HFFc6 (cell line): Measurements from ENCODE around the gene RAP1GAP2. TPM values are rescaled to one million over a fixed set of nuclear protein-coding genes. Genes with fewer than 3 reads are reported as not detected.
A peak's percentile ranks its signal among the peaks of the same experiment; 100 is the strongest.
"Not testable (repeated sequence)": the region's sequence is repeated elsewhere in the genome, so short reads cannot be mapped to it uniquely, and the experiment has no call there.

Experiments
- DNase-seq: peaks from one replicate; pipeline ENCODE4 v3.0.0-alpha.2; 2018
- H3K27ac Mint-ChIP-seq: 2 replicates; pipeline ENCODE4 v1.8.0; 2020; ENCODE audit warnings: mild to moderate bottlenecking, mixed read lengths
- H3K27me3 Mint-ChIP-seq: 2 replicates; pipeline ENCODE4 v1.8.0; 2021; ENCODE audit warnings: mild to moderate bottlenecking, moderate library complexity, mixed read lengths; ENCODE audit not compliant: insufficient read depth
- H3K36me3 Mint-ChIP-seq: 2 replicates; pipeline ENCODE4 v1.8.0; 2021; ENCODE audit warnings: low read depth, mixed read lengths
- H3K4me1 Mint-ChIP-seq: 2 replicates; pipeline ENCODE4 v1.8.0; 2020; ENCODE audit warnings: low read depth, mixed read lengths
- H3K4me3 Mint-ChIP-seq: 2 replicates; pipeline ENCODE4 v1.8.0; 2020; ENCODE audit warnings: mild to moderate bottlenecking, moderate library complexity, mixed read lengths
- H3K9me3 Mint-ChIP-seq: 2 replicates; pipeline ENCODE4 v1.8.0; 2020; ENCODE audit warnings: mild to moderate bottlenecking, mixed read lengths
- total RNA-seq, 6 experiments: library from RNA; stranded (reverse); fragmentation: NEBNext Ultra II Directional; extraction: Animal tissue kit (Norgen Biotek cat#: 25700); gene quantifications; 2 replicates in 1 of 6; 3 replicates in 5 of 6; pipeline ENCODE4 v1.2.3, GENCODE V29; 2021
- TF ChIP-seq, protein P1 (sequence below): fragments of 200-600 bp; sonication (generic); IDR thresholded peaks from 2 replicates; pipeline ENCODE4 v1.5.0; 2021; ENCODE audit warnings: antibody characterized with exemption, mild to moderate bottlenecking

RAP1GAP2 gene
- total RNA-seq, 6 experiments from 2014 or later: 7.9 to 27.4 (median 23.9) TPM

DNA sequence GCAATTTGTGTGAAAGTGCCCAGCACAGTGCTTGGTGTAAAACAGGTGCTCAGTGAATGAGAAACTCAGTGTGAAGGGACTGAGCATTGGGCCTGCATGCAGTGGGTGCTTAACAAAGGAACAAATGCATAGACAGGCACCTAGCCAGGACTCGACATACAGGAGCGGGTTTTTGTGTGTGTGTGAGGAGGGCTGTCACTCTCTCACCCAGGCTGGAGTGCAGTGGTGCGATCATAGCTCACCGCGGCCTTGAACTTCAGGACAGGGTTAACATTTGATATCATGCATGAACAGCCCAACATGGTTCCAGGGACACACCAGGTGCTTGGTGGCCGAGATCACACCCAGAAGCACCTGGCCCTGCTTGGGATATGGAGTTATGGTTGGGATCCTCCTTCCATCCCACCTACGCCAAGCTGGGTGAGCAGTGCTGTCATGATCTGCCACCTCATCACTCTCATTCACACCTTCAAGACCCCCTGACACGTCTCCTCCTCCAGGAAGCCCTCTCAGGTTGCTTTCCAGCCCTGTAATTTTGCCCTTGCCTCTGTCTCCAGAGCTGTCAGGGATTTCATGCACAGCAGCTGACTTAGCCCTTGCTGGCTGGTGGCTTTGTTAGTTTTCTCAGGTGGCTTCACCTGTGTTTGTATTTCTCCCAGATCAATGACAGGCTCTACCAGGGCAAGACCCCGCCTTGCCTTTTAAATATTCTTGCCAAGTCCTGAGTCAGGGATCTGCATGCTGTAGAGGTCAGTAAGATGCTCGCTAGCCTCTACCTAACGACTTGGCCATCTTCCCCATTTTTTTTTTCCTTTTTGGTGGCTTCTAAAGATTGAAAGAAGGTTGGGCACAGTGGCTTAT, 200.8 kb downstream of the RAP1GAP2 start:
- peaks cover 15% of the 10 kb centered on the region for H3K9me3 Mint-ChIP-seq
- no peak for DNase-seq
- TF ChIP-seq, protein P1, sequence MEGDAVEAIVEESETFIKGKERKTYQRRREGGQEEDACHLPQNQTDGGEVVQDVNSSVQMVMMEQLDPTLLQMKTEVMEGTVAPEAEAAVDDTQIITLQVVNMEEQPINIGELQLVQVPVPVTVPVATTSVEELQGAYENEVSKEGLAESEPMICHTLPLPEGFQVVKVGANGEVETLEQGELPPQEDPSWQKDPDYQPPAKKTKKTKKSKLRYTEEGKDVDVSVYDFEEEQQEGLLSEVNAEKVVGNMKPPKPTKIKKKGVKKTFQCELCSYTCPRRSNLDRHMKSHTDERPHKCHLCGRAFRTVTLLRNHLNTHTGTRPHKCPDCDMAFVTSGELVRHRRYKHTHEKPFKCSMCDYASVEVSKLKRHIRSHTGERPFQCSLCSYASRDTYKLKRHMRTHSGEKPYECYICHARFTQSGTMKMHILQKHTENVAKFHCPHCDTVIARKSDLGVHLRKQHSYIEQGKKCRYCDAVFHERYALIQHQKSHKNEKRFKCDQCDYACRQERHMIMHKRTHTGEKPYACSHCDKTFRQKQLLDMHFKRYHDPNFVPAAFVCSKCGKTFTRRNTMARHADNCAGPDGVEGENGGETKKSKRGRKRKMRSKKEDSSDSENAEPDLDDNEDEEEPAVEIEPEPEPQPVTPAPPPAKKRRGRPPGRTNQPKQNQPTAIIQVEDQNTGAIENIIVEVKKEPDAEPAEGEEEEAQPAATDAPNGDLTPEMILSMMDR: no peak
- H3K36me3 Mint-ChIP-seq: peaks cover 38% of the 10 kb centered on the region
- H3K27me3 Mint-ChIP-seq: peaks cover 2% of the 10 kb centered on the region
- H3K4me3 Mint-ChIP-seq: no peak overlapping the region
- H3K27ac Mint-ChIP-seq: peak overlapping the region; percentile 58
- H3K4me1 Mint-ChIP-seq: peaks cover 33% of the 10 kb centered on the region

DNA sequence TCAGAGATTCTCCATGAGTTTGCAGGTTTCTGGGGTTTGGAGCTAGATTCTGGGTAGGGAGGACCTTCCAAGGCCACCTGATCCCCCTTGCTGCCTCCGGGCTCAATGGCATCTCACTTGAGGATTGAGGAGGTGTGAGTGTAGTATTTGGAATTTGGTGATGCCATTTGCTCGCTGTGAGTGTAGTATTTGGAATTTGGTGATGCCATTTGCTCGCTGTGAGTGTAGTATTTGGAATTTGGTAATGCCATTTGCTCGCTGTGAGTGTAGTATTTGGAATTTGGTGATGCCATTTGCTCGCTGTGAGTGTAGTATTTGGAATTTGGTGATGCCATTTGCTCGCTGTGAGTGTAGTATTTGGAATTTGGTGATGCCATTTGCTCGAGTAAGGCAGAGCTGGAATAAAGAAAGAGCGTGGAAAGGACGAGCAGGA, 202.2 kb downstream of the RAP1GAP2 start:
- Mint-ChIP-seq H3K4me3 (peak overlapping the region; percentile 83), H3K9me3 (peaks cover 15% of the 10 kb centered on the region), H3K36me3 (peaks cover 31% of the 10 kb centered on the region), H3K4me1 (peaks cover 44% of the 10 kb centered on the region), H3K27ac (peak overlapping the region; percentile 98)
- not testable (repeated sequence) for H3K27me3 Mint-ChIP-seq
- peak; percentile 66 for DNase-seq

DNA sequence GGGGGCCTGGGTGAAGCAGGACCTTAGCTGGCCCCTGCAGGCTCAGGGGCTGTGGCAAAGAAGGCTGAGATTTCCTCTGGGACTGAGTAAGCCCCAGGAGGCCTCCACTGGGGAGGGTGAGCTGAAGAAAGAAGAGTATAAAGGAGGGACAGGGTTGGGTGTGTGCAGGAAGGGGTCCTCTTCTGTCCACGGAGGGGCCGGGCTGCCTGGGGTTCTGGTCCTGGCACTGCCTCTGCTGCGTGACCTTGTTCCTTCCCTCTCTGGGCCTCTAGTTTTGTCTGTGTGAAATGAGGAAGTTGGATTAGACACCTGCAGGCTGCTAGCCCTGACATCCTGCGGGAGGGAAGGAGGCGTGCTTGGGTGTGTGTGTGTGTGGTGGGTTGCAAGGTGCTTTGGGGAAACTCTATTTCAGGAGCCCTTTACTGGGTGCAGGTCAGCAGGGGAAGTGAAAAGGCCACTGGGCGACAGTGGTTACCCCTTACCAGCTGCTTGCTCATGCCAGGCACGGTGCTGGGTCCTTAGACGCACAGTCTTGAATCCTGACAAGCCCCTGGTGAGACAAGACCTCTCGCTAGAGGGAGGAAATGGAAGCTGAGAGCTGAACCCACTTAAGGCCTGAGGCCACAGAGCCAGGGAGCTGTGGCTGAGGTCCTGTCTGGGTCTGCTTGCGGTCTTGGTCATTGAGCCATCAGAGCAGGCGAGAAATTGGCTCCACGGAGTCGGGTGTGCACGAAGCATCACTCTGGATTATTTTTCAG, 206.5 kb downstream of the RAP1GAP2 start:
- TF ChIP-seq, protein P1: no peak
- H3K4me3 Mint-ChIP-seq: no peak overlapping the region
- H3K27me3 Mint-ChIP-seq: peaks cover 4% of the 10 kb centered on the region
- H3K4me1 Mint-ChIP-seq: peaks cover 44% of the 10 kb centered on the region
- H3K9me3 Mint-ChIP-seq: peaks cover 15% of the 10 kb centered on the region
- H3K36me3 Mint-ChIP-seq: peaks cover 21% of the 10 kb centered on the region
- no peak for DNase-seq
- H3K27ac Mint-ChIP-seq: peak overlapping the region; percentile 58; the same call in 1 of the 2 replicates

DNA sequence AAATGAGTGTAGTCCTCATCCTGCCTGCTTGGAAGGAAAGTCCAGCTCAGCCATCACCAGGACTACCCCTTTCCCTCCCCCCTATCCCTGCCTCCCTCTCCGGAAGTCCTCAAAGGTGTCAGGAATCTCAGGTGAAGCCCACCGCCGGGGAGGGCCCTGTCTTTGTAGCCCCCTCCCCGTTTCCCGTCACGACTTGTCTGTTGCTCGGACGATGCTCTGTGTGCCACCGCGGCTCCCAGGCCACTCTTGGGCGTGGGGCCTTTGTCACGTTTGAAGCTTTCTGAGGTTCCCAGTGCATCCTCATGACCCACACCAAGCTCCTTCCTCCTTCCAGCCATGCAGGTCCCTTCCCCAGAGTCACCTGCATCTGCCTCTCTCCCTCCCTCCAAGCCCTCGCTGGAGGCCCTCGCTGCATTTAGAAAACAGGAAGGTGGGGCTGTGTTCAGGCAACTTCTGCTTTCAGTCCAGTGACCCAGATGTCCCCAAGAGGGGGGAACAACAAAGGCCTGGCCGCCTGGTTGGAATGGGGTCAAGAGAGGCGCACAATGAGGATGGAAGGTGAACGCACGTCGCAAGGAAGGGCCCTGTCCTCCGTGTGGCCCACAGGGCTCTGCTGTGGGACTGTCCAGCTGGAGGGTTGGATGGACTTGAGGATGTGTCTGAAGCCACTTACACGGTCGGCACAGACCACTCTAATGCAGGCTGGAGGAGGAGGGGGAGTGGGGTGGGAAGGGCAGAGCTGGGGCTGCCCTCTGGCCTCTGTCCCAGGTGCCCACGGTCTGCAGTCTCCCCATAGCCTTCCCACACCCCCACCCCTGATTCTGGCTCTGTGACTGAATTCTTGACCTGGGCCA, 207.3 kb downstream of the RAP1GAP2 start:
- H3K27me3 Mint-ChIP-seq: peaks cover 4% of the 10 kb centered on the region
- DNase-seq: no peak

DNA sequence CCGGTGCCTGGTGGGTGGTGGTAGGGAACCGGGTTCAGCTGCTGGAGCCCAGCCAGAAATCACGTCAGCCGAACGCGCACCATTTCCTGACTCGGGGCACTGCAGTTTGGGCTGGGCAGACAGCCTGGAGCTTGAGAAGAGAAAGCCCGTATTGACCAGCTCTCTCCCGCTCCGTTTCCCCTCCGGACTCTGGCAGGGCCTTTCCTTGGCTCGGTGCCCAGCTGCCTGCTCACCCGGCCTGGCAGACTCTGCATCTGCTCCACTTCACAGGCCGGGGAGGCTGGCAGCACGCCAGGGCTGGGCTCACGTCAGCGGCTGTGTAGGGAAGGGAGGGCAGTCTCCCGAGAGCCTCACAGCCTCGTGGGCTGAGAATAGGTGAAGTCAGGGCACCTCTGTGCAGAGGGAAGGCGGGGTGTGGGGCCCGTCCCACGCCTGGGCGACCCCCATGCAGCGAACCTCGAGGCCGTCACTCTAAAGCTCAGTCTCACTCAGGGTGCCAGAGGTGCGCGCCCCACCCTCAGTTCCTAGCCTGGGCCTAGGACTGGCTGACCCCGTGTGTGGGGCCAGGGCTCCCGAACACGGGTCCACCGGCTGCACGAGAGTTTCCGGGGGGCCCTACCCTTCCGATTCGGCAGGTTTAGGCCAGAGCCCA, 208.0 kb downstream of the RAP1GAP2 start:
- Mint-ChIP-seq H3K27me3 (peaks cover 1% of the 10 kb centered on the region), H3K36me3 (peaks cover 12% of the 10 kb centered on the region; the same call in 1 of the 2 replicates), H3K4me1 (peaks cover 29% of the 10 kb centered on the region), H3K27ac (peak overlapping the region; percentile 85), H3K9me3 (peaks cover 1% of the 10 kb centered on the region; the same call in 1 of the 2 replicates), H3K4me3 (no peak overlapping the region)
- TF ChIP-seq, protein P1: no peak
- peak; percentile 94 for DNase-seq

More for the DNA sequence above, 207.3 kb downstream of the RAP1GAP2 start:
- H3K4me3 Mint-ChIP-seq: no peak overlapping the region
- TF ChIP-seq, protein P1: no peak
- peaks cover 9% of the 10 kb centered on the region for H3K9me3 Mint-ChIP-seq
- H3K27ac Mint-ChIP-seq: peak overlapping the region; percentile 85
- H3K4me1 Mint-ChIP-seq: peaks cover 36% of the 10 kb centered on the region
- peaks cover 17% of the 10 kb centered on the region for H3K36me3 Mint-ChIP-seq
